OCI-LY3 (cell line): ENCODE measurements around the gene GAB2.

Source experiments
- H2AFZ ChIP-seq: fragments of 200-600, 300-600 bp; shearing (Covaris generic); 2 replicates; pipeline ENCODE4 v1.6.0; 2014; ENCODE audit warnings: antibody characterized with exemption, low read depth, low read length
- H3K27ac ChIP-seq: fragments of 200-600, 300-600 bp; sonication (generic); 2 replicates; pipeline ENCODE4 v1.5.1; 2014; ENCODE audit warnings: mild to moderate bottlenecking, low read length, moderate library complexity, mixed read lengths
- H3K27me3 ChIP-seq: fragments of 200-600, 300-600 bp; sonication (generic); 2 replicates; pipeline ENCODE4 v1.6.1; 2014; ENCODE audit warnings: low read depth, low read length, mixed read lengths
- H3K36me3 ChIP-seq: fragments of 200-600, 300-600 bp; sonication (generic); replicated peaks from 2 replicates; pipeline ENCODE3; 2014; ENCODE audit warnings: low read depth, low read length, mixed read lengths
- H3K4me1 ChIP-seq: fragments of 300-600, 200-600 bp; sonication (generic); 2 replicates; pipeline ENCODE4 v1.6.1; 2014; ENCODE audit warnings: low read length, mixed read lengths
- H3K4me2 ChIP-seq: fragments of 200-600, 300-600 bp; sonication (generic); 2 replicates; pipeline ENCODE4 v1.6.1; 2014; ENCODE audit warnings: low read length, mixed read lengths
- H3K4me3 ChIP-seq: fragments of 300-600, 200-600 bp; sonication (generic); 2 replicates; pipeline ENCODE4 v1.5.1; 2014; ENCODE audit warnings: antibody characterized with exemption, mild to moderate bottlenecking, low read length, moderate library complexity
- H3K79me2 ChIP-seq: fragments of 300-600, 200-600 bp; shearing (Covaris generic); 2 replicates; pipeline ENCODE4 v1.6.1; 2014; ENCODE audit warnings: mild to moderate bottlenecking, low read length, mixed read lengths
- H3K9ac ChIP-seq: fragments of 300-600, 200-600 bp; shearing (Covaris generic); 2 replicates; pipeline ENCODE4 v1.6.0; 2014; ENCODE audit warnings: mild to moderate bottlenecking, low read length, moderate library complexity
- H3K9me3 ChIP-seq: fragments of 200-600, 300-600 bp; shearing (Covaris generic); 2 replicates; pipeline ENCODE4 v1.6.1; 2014; ENCODE audit warnings: low read length, mixed read lengths; ENCODE audit not compliant: insufficient read depth
- H4K20me1 ChIP-seq: fragments of 200-600, 300-600 bp; sonication (generic); 2 replicates; pipeline ENCODE4 v1.6.1; 2016; ENCODE audit warnings: low read length, mixed read lengths; ENCODE audit not compliant: insufficient read depth
- EZH2phosphoT487 ChIP-seq: fragments of 200-600 bp; shearing (Covaris generic); IDR thresholded peaks from 2 replicates; pipeline ENCODE4 v1.6.1; 2018; ENCODE audit warnings: antibody characterized with exemption, mixed run types, low read depth
- TF ChIP-seq, protein P1 (sequence below): fragments of 200-600, 300-600 bp; sonication (generic); IDR thresholded peaks from 2 replicates; pipeline ENCODE4 v1.5.1; 2014; ENCODE audit warnings: antibody characterized with exemption, low read length, low read depth

Gene GAB2

DNA sequence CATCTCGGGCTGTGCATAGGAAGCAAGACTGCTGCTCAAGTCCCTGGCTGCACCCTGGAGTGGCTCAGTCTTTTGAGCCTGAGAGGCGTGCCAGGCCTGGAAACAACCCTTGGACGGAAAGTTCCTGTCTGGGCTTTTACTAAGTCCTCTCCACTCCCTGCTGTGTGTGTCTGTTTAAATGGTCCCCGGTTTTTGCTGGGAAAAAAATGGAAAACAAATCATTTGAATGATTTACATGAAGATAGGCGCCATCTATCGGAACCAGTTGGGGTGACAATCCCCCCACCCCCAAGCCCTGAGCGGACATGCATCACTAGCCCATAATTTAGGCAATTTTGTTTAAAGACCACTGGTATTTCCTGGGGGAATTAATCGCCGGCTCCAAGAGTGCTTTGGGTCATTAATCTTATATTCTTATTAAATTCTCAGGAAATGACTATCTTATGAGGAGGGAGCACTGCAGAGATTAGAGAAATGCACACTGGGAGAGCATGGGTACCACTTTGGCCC lies 2.7 kb upstream of the GAB2 start:
- no peak overlapping the region for H2AFZ ChIP-seq
- peak overlapping the region; percentile 10; the same call in 1 of the 2 replicates for H3K9ac ChIP-seq
- TF ChIP-seq, protein P1, sequence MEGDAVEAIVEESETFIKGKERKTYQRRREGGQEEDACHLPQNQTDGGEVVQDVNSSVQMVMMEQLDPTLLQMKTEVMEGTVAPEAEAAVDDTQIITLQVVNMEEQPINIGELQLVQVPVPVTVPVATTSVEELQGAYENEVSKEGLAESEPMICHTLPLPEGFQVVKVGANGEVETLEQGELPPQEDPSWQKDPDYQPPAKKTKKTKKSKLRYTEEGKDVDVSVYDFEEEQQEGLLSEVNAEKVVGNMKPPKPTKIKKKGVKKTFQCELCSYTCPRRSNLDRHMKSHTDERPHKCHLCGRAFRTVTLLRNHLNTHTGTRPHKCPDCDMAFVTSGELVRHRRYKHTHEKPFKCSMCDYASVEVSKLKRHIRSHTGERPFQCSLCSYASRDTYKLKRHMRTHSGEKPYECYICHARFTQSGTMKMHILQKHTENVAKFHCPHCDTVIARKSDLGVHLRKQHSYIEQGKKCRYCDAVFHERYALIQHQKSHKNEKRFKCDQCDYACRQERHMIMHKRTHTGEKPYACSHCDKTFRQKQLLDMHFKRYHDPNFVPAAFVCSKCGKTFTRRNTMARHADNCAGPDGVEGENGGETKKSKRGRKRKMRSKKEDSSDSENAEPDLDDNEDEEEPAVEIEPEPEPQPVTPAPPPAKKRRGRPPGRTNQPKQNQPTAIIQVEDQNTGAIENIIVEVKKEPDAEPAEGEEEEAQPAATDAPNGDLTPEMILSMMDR = peak; percentile 83
- TF ChIP-seq EZH2phosphoT487 = no peak
- H3K9me3 ChIP-seq = no peaks in the 10 kb centered on the region
- H3K27ac ChIP-seq = 0 out of 2 replicates have a peak overlapping the region, but pooled peaks have one; percentile 9
- peaks cover 6% of the 10 kb centered on the region; the same call in 1 of the 2 replicates for H3K79me2 ChIP-seq
- peaks cover 54% of the 10 kb centered on the region for H3K4me1 ChIP-seq
- peak overlapping the region; percentile 67 for H3K4me2 ChIP-seq
- peak overlapping the region; percentile 54 for H3K4me3 ChIP-seq
- H4K20me1 ChIP-seq = no peaks in the 10 kb centered on the region
- H3K27me3 ChIP-seq = no peaks in the 10 kb centered on the region
- no peaks in the 10 kb centered on the region for H3K36me3 ChIP-seq

DNA sequence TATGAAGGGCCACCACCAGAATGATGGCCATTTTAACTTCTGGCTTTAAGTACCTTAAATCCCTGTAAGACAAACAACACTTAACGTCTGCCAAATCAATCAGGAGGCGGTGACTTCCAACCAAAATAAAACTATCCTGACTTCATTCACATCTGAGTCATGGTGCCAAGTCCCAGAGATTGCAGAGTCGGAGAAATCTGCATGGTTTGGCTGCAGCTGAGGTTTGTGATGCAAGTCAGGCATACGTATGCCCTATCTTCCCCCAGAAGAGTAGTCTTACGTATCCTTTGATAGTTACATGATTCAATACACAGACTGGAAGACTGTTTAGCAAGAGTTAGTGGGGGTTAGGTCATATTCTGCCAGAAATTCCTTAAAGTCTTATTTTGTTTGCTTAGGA lies 1.7 kb upstream of the GAB2 start:
- no peaks in the 10 kb centered on the region for H3K27me3 ChIP-seq
- no peaks in the 10 kb centered on the region for H3K36me3 ChIP-seq
- H3K9ac ChIP-seq = no peak overlapping the region
- no peak overlapping the region for H3K4me2 ChIP-seq
- H3K4me1 ChIP-seq = peaks cover 54% of the 10 kb centered on the region
- no peak overlapping the region for H3K4me3 ChIP-seq
- H2AFZ ChIP-seq = no peak overlapping the region
- H3K27ac ChIP-seq = no peak overlapping the region
- TF ChIP-seq, protein P1 = no peak
- no peak for TF ChIP-seq EZH2phosphoT487
- H3K9me3 ChIP-seq = no peaks in the 10 kb centered on the region
- H4K20me1 ChIP-seq = no peaks in the 10 kb centered on the region
- H3K79me2 ChIP-seq = peaks cover 6% of the 10 kb centered on the region; the same call in 1 of the 2 replicates

DNA sequence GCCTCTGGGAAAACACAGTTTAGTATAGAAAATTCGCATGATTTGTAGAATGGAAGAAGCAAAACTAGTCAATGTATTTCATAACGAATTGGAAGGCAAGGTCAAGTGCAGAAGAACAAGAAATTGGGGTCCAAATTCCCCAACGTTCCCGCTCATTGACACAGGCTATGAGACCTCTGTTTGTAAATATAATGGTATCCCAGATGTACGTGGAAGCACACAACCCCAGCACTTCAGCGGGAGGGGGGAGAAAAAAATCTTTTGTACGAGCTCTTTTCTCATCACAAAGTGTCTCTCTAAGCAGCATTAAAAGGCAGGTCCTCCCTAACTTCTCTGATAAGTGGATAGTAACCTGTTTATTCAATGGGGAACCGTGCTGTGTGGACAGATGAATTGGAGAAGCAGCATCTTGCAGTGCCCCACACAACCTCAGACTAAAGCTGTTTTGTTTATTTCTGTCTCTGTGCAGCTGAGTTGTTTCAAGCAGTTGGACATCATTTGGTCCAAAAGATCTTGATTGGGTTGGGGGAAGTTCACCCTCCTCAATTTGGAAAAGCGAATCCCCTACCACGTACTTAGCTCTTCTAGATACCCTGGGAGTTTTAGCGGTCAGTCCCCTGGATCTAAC lies 1.1 kb upstream of the GAB2 start:
- Histone ChIP-seq H3K4me2 (peak overlapping the region; percentile 81), H4K20me1 (no peaks in the 10 kb centered on the region), H3K9me3 (no peaks in the 10 kb centered on the region), H3K9ac (no peak overlapping the region), H3K36me3 (no peaks in the 10 kb centered on the region), H3K79me2 (peaks cover 6% of the 10 kb centered on the region; the same call in 1 of the 2 replicates), H2AFZ (no peak overlapping the region), H3K27ac (no peak overlapping the region), H3K4me3 (peak overlapping the region; percentile 79; the same call in 1 of the 2 replicates), H3K27me3 (no peaks in the 10 kb centered on the region), H3K4me1 (peaks cover 53% of the 10 kb centered on the region)
- TF ChIP-seq, protein P1 = no peak
- TF ChIP-seq EZH2phosphoT487 = no peak

DNA sequence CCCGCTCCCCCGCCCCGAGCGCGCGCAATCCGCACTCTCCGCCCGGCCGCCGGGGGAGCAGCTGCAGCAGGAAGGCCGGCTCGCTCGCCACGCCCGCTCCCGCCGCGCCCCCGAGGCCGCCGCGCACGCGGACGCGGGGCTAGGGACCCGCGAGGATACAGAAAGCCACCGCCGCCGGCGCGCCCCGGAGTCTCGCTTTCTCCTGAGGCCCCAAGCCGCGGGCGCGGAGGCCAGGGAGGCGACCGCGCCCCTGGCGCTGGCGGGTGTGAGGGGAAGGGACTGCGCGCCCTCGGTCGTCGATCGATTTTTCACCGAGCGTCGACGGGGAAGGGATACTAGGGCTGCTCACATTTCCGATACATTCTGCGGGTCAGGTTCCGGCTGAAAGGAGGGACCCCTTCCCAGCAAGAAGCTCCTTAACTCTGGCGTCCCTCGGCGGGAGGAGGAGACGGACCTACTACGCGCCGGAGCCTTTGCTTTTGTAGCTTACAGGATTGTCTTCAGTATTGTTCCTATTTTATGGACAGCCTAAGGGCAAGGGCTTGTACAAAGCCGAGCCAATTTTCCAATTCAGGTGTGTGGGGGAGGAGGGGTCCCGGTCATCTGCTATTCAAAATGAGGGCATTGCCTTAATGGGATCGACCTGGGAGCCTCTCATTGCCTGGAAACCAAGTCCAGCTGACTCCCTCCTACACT lies 416 bp upstream of the GAB2 start:
- peaks cover 1% of the 10 kb centered on the region; the same call in 1 of the 2 replicates for H4K20me1 ChIP-seq
- peak overlapping the region; percentile 79 for H3K4me3 ChIP-seq
- H3K27me3 ChIP-seq = no peaks in the 10 kb centered on the region
- peak overlapping the region; percentile 35; the same call in 1 of the 2 replicates for H3K9ac ChIP-seq
- H3K4me2 ChIP-seq = peak overlapping the region; percentile 81
- no peak overlapping the region for H3K27ac ChIP-seq
- TF ChIP-seq, protein P1 = no peak
- TF ChIP-seq EZH2phosphoT487 = no peak
- peaks cover 48% of the 10 kb centered on the region for H3K4me1 ChIP-seq
- no peaks in the 10 kb centered on the region for H3K9me3 ChIP-seq
- H3K79me2 ChIP-seq = peaks cover 8% of the 10 kb centered on the region; the same call in 1 of the 2 replicates
- H3K36me3 ChIP-seq = no peaks in the 10 kb centered on the region
- no peak overlapping the region for H2AFZ ChIP-seq
